CD14-positive monocyte (primary cell): ENCODE data around the gene SLC25A42. TPM values are rescaled to one million over a fixed set of nuclear protein-coding genes. Genes with fewer than 3 reads are reported as not detected.
A peak's percentile ranks its signal among the peaks of the same experiment; 100 is the strongest.

Experiments
- DNase-seq, 3 donors: peaks; one replicate each; pipeline ENCODE4 v3.0.0-alpha.2; 2011 to 2022
- H2AFZ ChIP-seq: 2 replicates; pipeline ENCODE4 v1.6.0; 2012; ENCODE audit warnings: mild to moderate bottlenecking, low read depth, low read length, inconsistent platforms; ENCODE audit not compliant: insufficient read depth, poor library complexity, severe bottlenecking
- H3K27ac ChIP-seq, 2 donors: 1 replicate in 1 of 2; 2 replicates in 1 of 2; pipeline ENCODE4 v1.5.1; 2012 to 2013; ENCODE audit warnings: low read length in 2 of 2, control low read depth in 1 of 2, inconsistent platforms in 1 of 2, low read depth in 1 of 2, mild to moderate bottlenecking in 1 of 2
- H3K27me3 ChIP-seq, 2 donors: one replicate each; pipeline versions ENCODE4 v1.6.0 to v1.6.1; 2011 to 2013; ENCODE audit warnings: low read length in 2 of 2; ENCODE audit not compliant: control insufficient read depth in 2 of 2, insufficient read depth in 2 of 2
- H3K36me3 ChIP-seq, 2 donors: replicated peaks in 1 of 2; 1 replicate in 1 of 2; 2 replicates in 1 of 2; pipeline versions ENCODE4 v1.5.1 to v1.6.1; 2012 to 2013; ENCODE audit warnings: low read length in 2 of 2, control low read depth in 1 of 2, inconsistent platforms in 1 of 2, mild to moderate bottlenecking in 1 of 2; ENCODE audit not compliant: insufficient read depth in 2 of 2, control insufficient read depth in 1 of 2
- H3K4me1 ChIP-seq, 2 donors: 1 replicate in 1 of 2; 2 replicates in 1 of 2; pipeline versions ENCODE4 v1.5.1 to v1.6.1; 2012 to 2013; ENCODE audit warnings: low read length in 2 of 2, control low read depth in 1 of 2, inconsistent platforms in 1 of 2, mild to moderate bottlenecking in 1 of 2, moderate library complexity in 1 of 2; ENCODE audit not compliant: insufficient read depth in 2 of 2, control insufficient read depth in 1 of 2
- H3K4me2 ChIP-seq: replicated peaks from 2 replicates; pipeline ENCODE3; 2012; ENCODE audit warnings: low read length, moderate library complexity, mild to moderate bottlenecking; ENCODE audit not compliant: poor library complexity, severe bottlenecking; ENCODE audit errors: extremely low read depth
- H3K4me3 ChIP-seq, 3 experiments: fragments of 200-600 bp in 1 of 3; sonication (generic) in 1 of 3; replicated peaks in 1 of 3; 1 replicate in 2 of 3; 2 replicates in 1 of 3; pipeline ENCODE4 v1.5.1; 2011 to 2013; ENCODE audit warnings: low read length in 3 of 3, mild to moderate bottlenecking in 3 of 3, control low read depth in 2 of 3, low read depth in 2 of 3, inconsistent platforms in 1 of 3, moderate library complexity in 1 of 3
- H3K79me2 ChIP-seq: 2 replicates; pipeline ENCODE4 v1.6.0; 2012; ENCODE audit warnings: mild to moderate bottlenecking, control low read depth, inconsistent platforms, low read length, moderate library complexity; ENCODE audit not compliant: insufficient read depth
- H3K9ac ChIP-seq: 2 replicates; pipeline ENCODE4 v1.6.0; 2017; ENCODE audit warnings: low read length, mild to moderate bottlenecking; ENCODE audit not compliant: insufficient read depth, poor library complexity, severe bottlenecking
- H3K9me3 ChIP-seq, 2 donors: replicated peaks in 1 of 2; 1 replicate in 1 of 2; 2 replicates in 1 of 2; pipeline versions ENCODE4 v1.5.1 to v1.6.1; 2012 to 2013; ENCODE audit warnings: low read length in 2 of 2, control low read depth in 1 of 2; ENCODE audit not compliant: control insufficient read depth in 1 of 2, insufficient read depth in 1 of 2
- H4K20me1 ChIP-seq: 2 replicates; pipeline ENCODE4 v1.6.0; 2012; ENCODE audit warnings: mild to moderate bottlenecking, low read length, control low read depth, moderate library complexity; ENCODE audit not compliant: insufficient read depth
- H3K27ac Mint-ChIP-seq, 7 donors: one replicate each; pipeline ENCODE4 v1.8.0; 2020; ENCODE audit warnings: mild to moderate bottlenecking in 7 of 7, mixed read lengths in 7 of 7, moderate library complexity in 6 of 7, inconsistent platforms in 2 of 7
- H3K27me3 Mint-ChIP-seq, 3 donors: one replicate each; pipeline ENCODE4 v1.8.0; 2021 to 2022; ENCODE audit warnings: low read depth in 3 of 3, mild to moderate bottlenecking in 3 of 3, mixed read lengths in 3 of 3, moderate library complexity in 3 of 3, inconsistent platforms in 1 of 3
- H3K36me3 Mint-ChIP-seq, 2 donors: one replicate each; pipeline ENCODE4 v1.8.0; 2020; ENCODE audit warnings: mixed read lengths in 2 of 2, inconsistent platforms in 1 of 2, mild to moderate bottlenecking in 1 of 2
- H3K4me1 Mint-ChIP-seq: one replicate; pipeline ENCODE4 v1.8.0; 2020; ENCODE audit warnings: mild to moderate bottlenecking, mixed read lengths
- H3K4me3 Mint-ChIP-seq, 2 donors: one replicate each; pipeline ENCODE4 v1.8.0; 2020; ENCODE audit warnings: mild to moderate bottlenecking in 2 of 2, mixed read lengths in 2 of 2, moderate library complexity in 1 of 2
- H3K9me3 Mint-ChIP-seq, 7 donors: one replicate each; pipeline ENCODE4 v1.8.0; 2020 to 2022; ENCODE audit warnings: mixed read lengths in 7 of 7, mild to moderate bottlenecking in 6 of 7, moderate library complexity in 6 of 7, inconsistent platforms in 2 of 7
- WGBS: methylation state at CpG from one replicate; pipeline ENCODE4 v1.1.5; 2013; ENCODE audit warnings: missing lambda C conversion rate; ENCODE audit not compliant: insufficient coverage; 5-methylcytosine and 5-hydroxymethylcytosine counted together
- intact Hi-C, 2 donors: fragments of 100-400 bp; cut with micrococcal nuclease; formaldehyde crosslinking; loops; one replicate each; pipeline versions ENCODE4 v1.15.0 to v1.15.1; 2023
- polyA minus RNA-seq: library from RNA; depleted of rRNA, polyadenylated mRNA; stranded (reverse); fragments of >200 nt; gene quantifications from 2 replicates; pipeline ENCODE4 v1.2.3, GENCODE V29; 2012
- polyA plus RNA-seq, 3 donors: library from polyadenylated mRNA; depleted of rRNA in 1 of 3; unstranded in 2 of 3; stranded (reverse) in 1 of 3; fragments of 300-500 nt in 2 of 3; fragments of >200 nt in 1 of 3; fragmentation: Illumina TruSeq in 2 of 3; gene quantifications; 1 replicate in 2 of 3; 2 replicates in 1 of 3; pipeline ENCODE4 v1.2.3, GENCODE V29; 2012 to 2021
- total RNA-seq, 12 experiments: library from RNA in 1 of 12; stranded (reverse) in 1 of 12; fragments of 120-200 nt in 1 of 12; gene quantifications; one replicate each; pipeline ENCODE4 v1.2.4 and lab custom pipeline; 2013 to 2026; ENCODE audit warnings: mixed read lengths in 6 of 12, inconsistent platforms in 1 of 12
- TF ChIP-seq, protein P1 (sequence below): fragments of 200-600 bp; IDR thresholded peaks from one replicate; pipeline ENCODE4 v1.8.0; 2022; ENCODE audit warnings: antibody characterized with exemption, mild to moderate bottlenecking

The SLC25A42 gene, protein sequence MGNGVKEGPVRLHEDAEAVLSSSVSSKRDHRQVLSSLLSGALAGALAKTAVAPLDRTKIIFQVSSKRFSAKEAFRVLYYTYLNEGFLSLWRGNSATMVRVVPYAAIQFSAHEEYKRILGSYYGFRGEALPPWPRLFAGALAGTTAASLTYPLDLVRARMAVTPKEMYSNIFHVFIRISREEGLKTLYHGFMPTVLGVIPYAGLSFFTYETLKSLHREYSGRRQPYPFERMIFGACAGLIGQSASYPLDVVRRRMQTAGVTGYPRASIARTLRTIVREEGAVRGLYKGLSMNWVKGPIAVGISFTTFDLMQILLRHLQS
- 1.2 TPM for total RNA-seq (2013)
- polyA plus RNA-seq (1 to 10 TPM in 2 of 3 donors, under 1 TPM in 1; 0.68 to 3.1 (median 1.1) TPM), polyA minus RNA-seq (0.80 and 1.2 TPM in 2 replicates), total RNA-seq (lab: John Stamatoyannopoulos, UW) (0 to 1.7 (median 1.3) reads per million in 11 experiments)

DNA sequence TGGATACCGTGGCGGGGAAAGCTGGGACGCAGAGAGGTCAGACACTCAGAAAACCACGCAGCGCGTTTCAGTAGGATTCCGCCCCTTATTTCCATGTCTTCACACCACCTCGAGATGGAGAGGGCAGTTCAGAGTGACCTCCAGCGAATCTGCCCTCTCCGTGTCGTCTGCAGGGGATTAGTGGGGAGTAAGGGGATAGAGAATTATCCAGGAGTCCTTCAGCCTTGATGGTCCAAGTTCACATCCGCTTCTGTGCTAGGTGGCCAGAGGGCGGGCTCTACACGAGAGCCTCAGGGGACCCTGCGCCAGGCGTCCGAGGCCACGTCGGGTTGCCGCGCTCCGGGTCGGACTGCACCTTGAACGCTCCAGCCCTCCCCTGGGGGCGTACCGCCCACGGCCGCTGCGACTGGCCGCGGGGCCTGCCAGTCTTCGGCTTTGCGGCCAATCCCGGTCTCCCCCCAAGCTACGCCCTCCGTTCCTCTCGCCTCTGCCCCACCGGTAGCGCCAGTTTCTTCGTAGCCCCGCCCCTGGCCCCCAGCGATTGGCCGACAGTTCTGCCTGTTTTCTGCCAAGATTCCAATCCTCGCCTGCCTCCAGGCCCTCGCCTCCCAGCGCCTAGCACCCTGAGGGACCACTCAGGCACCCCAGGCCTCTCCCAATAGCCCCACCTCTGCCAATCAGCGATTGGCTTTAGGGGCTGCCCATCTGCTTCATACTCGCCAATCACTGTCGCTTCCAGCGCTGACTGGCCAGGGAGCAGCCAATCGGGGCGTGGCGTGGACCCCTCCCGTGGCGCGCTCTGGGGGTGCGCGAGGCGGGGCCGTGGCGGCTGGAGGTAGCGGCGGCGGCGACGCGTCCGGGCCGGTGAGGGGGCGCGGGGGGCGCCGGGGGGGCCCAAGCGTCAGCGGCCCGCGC is at the start of gene SLC25A42:
TSS of gene SLC25A42 (plus strand) at position 812 of the 915 bp plus-strand sequence. CDS start 32,131 bp downstream, outside the sequence.
- H3K79me2 ChIP-seq, result peaks cover 7% of the 10 kb centered on the region
- Mint-ChIP-seq H3K36me3 (peaks cover 12 to 25% of the 10 kb centered on the region in 2 donors), H3K4me1 (peaks cover 28% of the 10 kb centered on the region), H3K27ac (peak within 1 kb of the TSS; percentile 48 to 92 (median 76)), H3K27me3 (peaks cover 0 to 4% (median 2%) of the 10 kb centered on the region in 3 donors), H3K4me3 (peak within 1 kb of the TSS; percentile 83 to 95), H3K9me3 (peaks cover 0 to 3% (median 0%) of the 10 kb centered on the region in 7 donors)
- H2AFZ ChIP-seq, result peak within 1 kb of the TSS; percentile 88
- peak within 1 kb of the TSS; percentile 82 for H3K4me2 ChIP-seq
- peak within 1 kb of the TSS; percentile 61 for H3K9ac ChIP-seq
- peaks cover 20 to 26% of the 10 kb centered on the region in 2 donors for H3K4me1 ChIP-seq
- peak within 1 kb of the TSS in 1 of 2 donors; percentile 11 for H3K27ac ChIP-seq
- H3K36me3 ChIP-seq, result peaks cover 11 to 17% of the 10 kb centered on the region in 2 donors
- 3% methylated on average over 58 of the region's 77 CpGs for WGBS
- peak within 1 kb of the TSS; percentile 49 to 71 (median 59) for H3K4me3 ChIP-seq
- H3K27me3 ChIP-seq, result no peaks in the 10 kb centered on the region
- H3K9me3 ChIP-seq, result no peaks in the 10 kb centered on the region
- DNase-seq, result peak; percentile 97 to 98 (median 98)
- intact Hi-C loops, result no loop called here
- TF ChIP-seq, protein P1, sequence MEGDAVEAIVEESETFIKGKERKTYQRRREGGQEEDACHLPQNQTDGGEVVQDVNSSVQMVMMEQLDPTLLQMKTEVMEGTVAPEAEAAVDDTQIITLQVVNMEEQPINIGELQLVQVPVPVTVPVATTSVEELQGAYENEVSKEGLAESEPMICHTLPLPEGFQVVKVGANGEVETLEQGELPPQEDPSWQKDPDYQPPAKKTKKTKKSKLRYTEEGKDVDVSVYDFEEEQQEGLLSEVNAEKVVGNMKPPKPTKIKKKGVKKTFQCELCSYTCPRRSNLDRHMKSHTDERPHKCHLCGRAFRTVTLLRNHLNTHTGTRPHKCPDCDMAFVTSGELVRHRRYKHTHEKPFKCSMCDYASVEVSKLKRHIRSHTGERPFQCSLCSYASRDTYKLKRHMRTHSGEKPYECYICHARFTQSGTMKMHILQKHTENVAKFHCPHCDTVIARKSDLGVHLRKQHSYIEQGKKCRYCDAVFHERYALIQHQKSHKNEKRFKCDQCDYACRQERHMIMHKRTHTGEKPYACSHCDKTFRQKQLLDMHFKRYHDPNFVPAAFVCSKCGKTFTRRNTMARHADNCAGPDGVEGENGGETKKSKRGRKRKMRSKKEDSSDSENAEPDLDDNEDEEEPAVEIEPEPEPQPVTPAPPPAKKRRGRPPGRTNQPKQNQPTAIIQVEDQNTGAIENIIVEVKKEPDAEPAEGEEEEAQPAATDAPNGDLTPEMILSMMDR, result no peak
- no peaks in the 10 kb centered on the region for H4K20me1 ChIP-seq

DNA sequence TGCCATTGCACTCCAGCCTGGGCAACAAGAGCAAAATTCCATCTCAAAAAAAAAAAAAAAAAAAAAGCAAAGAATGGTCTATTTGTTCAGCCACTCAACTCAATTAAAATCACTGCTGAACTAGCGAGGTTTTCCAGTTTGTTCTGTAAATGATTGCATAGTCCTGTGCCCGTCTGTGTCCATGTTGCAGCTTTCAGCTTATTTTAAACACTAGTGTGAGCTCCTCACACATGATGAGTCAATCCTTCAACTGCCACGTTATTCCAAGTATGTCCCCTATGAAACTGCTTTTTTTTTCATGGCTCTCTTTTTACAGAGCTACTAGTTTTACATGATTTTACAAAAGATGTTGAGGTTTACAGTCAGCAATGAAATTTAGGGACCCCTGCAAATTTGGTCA is 42.7 kb upstream of the SLC25A42 start:
- 100% methylated on average over 1 of the region's 3 CpGs for WGBS
- TF ChIP-seq, protein P1, result no peak
- no peak overlapping the region for H2AFZ ChIP-seq
- Mint-ChIP-seq H3K4me1 (peaks cover 4% of the 10 kb centered on the region), H3K4me3 (no peak overlapping the region), H3K36me3 (peaks cover 69 to 86% of the 10 kb centered on the region in 2 donors), H3K27ac (no peak overlapping the region), H3K9me3 (peaks cover 0 to 1% (median 0%) of the 10 kb centered on the region in 7 donors), H3K27me3 (no peaks in the 10 kb centered on the region)
- no peaks in the 10 kb centered on the region for H3K27me3 ChIP-seq
- peaks cover 69 to 88% of the 10 kb centered on the region in 2 donors for H3K36me3 ChIP-seq
- peaks cover 98% of the 10 kb centered on the region for H3K79me2 ChIP-seq
- no peak for DNase-seq
- no peak overlapping the region for H3K9ac ChIP-seq
- H4K20me1 ChIP-seq, result peaks cover 39% of the 10 kb centered on the region
- H3K4me2 ChIP-seq, result no peak overlapping the region
- H3K27ac ChIP-seq, result no peak overlapping the region
- intact Hi-C loops, result no loop called here
- H3K4me1 ChIP-seq, result no peaks in the 10 kb centered on the region
- H3K4me3 ChIP-seq, result no peak overlapping the region
- H3K9me3 ChIP-seq, result no peaks in the 10 kb centered on the region
